HG03575 (cell line): ENCODE results near the gene C1orf167.

Experiments used
- ATAC-seq: cut with Tn5 transposase; IDR thresholded peaks from one replicate; pipeline ENCODE4 v1.9.1; 2021; ENCODE audit not compliant: unreplicated experiment, insufficient number of reproducible peaks, low FRiP score; ENCODE audit errors: extremely low read depth

C1orf167 gene

GRCh38 chr1:11733306-11733705 lies 28.7 kb upstream of the C1orf167 start:
- ATAC-seq = no peak

- no peak for ATAC-seq
Observed at GRCh38 chr1:11735531-11735853, 26.5 kb upstream of the C1orf167 start.

- ATAC-seq = no peak
Observed at GRCh38 chr1:11735854-11736745, 25.9 kb upstream of the C1orf167 start, which contains the start of gene AGTRAP. Gene AGTRAP, plus strand, starts transcription at chr1:11736136. Its CDS starts 73 bp downstream, at chr1:11736209.

- no peak for ATAC-seq
Observed at GRCh38 chr1:11736746-11737639, 25.0 kb upstream of the C1orf167 start.

- no peak for ATAC-seq
Observed at GRCh38 chr1:11738096-11738495, 23.9 kb upstream of the C1orf167 start.

- no peak for ATAC-seq
Observed at GRCh38 chr1:11738783-11739182, 23.2 kb upstream of the C1orf167 start.

- ATAC-seq = no peak
Observed at GRCh38 chr1:11740258-11741192, 21.5 kb upstream of the C1orf167 start.

- no peak for ATAC-seq
Observed at GRCh38 chr1:11741482-11741881, 20.5 kb upstream of the C1orf167 start.

GRCh38 chr1:11741919-11742558 lies 20.0 kb upstream of the C1orf167 start:
- no peak for ATAC-seq

- no peak for ATAC-seq
Observed at GRCh38 chr1:11744287-11744686, 17.7 kb upstream of the C1orf167 start.

GRCh38 chr1:11746092-11746491 lies 15.9 kb upstream of the C1orf167 start:
- ATAC-seq = no peak

- no peak for ATAC-seq
Observed at GRCh38 chr1:11746795-11747487, 15.1 kb upstream of the C1orf167 start.

- no peak for ATAC-seq
Observed at GRCh38 chr1:11748294-11749202, 13.4 kb upstream of the C1orf167 start.

- ATAC-seq = no peak
Observed at GRCh38 chr1:11749203-11749689, 12.7 kb upstream of the C1orf167 start.

- no peak for ATAC-seq
Observed at GRCh38 chr1:11749996-11750395, 12.0 kb upstream of the C1orf167 start.

GRCh38 chr1:11751087-11751486 lies 10.9 kb upstream of the C1orf167 start:
- no peak for ATAC-seq
